OCI-LY7 (cell line): Measurements from ENCODE around the gene COLQ.
"Not testable (repeated sequence)": the region's sequence is repeated elsewhere in the genome, so short reads cannot be mapped to it uniquely, and the experiment has no call there.

ENCODE experiments used
- CTCF ChIP-seq: fragments of 200-600 bp; sonication (generic); conservative IDR thresholded peaks from 2 replicates; pipeline ENCODE4 v1.5.1; 2014; ENCODE audit warnings: mild to moderate bottlenecking, antibody characterized with exemption, low read length, moderate library complexity, mixed read lengths
- EZH2phosphoT487 ChIP-seq: fragments of 200-600 bp; sonication (generic); IDR thresholded peaks from 2 replicates; pipeline ENCODE4 v1.6.1; 2018; ENCODE audit warnings: low read depth, borderline replicate concordance, mild to moderate bottlenecking, mixed run types, antibody characterized with exemption, low read length, moderate library complexity, mixed read lengths

- TF ChIP-seq CTCF, EZH2phosphoT487: not testable (repeated sequence)
These were observed 37.0 kb downstream of the COLQ start for GRCh38 chr3:15484551-15484950.
